HG02973 (cell line): ENCODE measurements around the gene MGAM2.

ENCODE experiments used
- ATAC-seq: cut with Tn5 transposase; IDR thresholded peaks from one replicate; pipeline ENCODE4 v1.9.1; 2021; ENCODE audit warnings: moderate library complexity; ENCODE audit not compliant: unreplicated experiment

Gene MGAM2

DNA sequence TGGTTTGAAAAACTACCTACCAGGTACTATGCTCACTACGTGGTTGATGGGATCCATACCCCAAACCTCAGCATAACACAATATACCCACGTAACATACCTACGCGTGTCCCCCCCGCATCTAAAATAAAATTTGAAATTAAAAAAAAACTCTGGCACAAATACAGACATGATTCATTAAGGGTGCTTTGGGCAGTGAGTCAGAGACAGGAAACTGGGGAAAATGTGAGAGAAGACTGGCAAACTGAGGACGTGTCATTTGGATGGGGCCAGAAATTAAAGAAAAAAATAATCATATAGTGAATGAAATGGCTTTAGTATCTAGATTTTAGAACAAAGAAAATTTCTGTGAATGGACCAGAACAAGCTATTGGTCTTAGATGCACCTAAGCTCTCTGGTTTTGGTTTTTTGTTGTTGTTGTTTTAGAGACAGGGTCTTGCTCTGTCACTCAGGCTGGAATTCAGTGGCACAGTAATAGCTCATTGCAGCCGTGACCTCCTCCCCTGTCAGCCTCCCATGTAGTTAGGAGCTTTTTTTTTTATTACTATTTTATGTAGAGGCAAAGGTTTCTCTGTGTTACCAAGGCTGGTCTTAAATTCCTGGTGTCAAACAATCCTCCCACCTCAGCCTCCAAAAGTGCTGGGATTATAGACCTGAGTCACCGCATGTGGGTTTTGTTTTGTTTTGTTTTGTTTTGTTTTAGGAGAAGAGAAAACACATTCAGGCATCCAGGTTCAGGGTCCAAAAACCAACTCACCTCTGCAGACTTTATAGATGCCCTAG, 152.3 kb downstream of the MGAM2 start:
- ATAC-seq = no peak
